Measurements from ENCODE around the gene RADIL.
"Not testable (repeated sequence)": the region's sequence is repeated elsewhere in the genome, so short reads cannot be mapped to it uniquely, and the experiment has no call there.

Gene RADIL

DNA sequence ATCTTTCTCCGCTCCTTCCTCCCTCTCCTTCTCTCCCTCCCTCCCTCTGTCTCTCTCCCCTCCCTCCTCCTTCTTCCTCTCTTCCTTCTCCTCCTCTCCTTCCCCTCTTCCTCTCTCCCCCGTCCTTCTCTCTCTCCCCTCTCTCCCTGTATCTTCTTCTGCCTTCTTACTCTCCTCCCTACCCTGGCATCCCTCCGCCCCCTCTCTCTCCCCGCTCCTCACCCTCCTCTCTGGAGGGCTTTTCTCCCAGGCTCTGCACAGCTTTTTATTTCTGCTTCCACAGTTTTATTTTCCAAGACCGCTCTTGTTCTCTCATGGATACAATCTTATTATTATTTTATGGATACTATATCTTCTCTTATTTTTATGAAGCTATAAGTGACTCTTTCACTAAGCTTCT lies 75.5 kb downstream of the RADIL start:
- no peak for DNase-seq

- no peak for DNase-seq
Measured at GRCh38 chr7:4807598-4808016, 75.9 kb downstream of the RADIL start.

DNA sequence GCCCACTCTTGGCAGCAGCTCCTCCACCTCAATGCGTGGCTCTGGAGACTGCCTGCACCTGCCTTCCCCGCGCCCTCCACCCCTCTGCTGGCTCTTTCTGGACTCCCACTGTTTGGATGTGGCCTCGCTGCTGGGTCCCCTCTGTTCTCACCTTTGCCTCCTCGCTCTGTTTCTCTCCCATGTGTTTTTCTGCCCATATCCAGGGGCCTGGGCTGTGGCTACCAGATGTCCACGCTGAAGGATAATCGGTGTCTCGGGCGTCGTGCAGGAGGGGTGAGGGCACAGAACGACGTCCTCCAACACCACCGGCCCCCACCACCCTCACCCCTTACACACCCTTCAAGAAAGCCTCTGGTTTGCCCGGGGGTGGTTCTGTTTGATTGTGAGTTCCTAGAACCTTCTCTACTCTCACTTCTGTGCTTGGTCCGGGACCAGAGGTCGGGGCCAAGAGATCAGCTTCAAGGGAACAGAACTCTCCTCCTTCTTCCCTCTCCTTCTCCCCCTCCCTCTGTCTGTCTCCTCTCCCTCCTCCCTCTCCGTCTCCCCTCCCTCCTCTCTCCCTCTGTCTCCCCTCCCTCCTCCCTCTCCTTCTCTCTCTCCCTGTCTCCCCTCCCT lies 76.4 kb downstream of the RADIL start:
- DNase-seq: no peak

DNA sequence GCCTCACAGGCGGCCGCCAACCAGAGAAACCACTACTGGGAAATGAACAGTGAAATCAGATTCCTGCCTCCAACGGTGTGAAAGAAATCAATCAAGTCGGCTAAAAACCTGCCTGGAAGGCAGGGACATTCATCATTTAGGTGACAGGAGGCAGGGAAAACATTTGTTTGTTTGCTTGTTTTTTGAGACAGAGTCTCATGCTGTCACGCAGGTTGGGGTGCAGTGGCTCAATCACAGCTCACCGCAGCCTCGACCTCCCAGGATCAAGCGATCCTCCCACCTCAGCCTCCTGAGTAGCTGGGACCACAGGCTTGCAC lies 77.6 kb downstream of the RADIL start:
- DNase-seq: no peak

GRCh38 chr7:4805110-4805983 lies 78.2 kb downstream of the RADIL start:
- no peak for DNase-seq

- DNase-seq: no peak
Measured at GRCh38 chr7:4803397-4804241, 79.9 kb downstream of the RADIL start.

GRCh38 chr7:4802577-4802976 lies 80.9 kb downstream of the RADIL start:
- not testable (repeated sequence) for DNase-seq

DNA sequence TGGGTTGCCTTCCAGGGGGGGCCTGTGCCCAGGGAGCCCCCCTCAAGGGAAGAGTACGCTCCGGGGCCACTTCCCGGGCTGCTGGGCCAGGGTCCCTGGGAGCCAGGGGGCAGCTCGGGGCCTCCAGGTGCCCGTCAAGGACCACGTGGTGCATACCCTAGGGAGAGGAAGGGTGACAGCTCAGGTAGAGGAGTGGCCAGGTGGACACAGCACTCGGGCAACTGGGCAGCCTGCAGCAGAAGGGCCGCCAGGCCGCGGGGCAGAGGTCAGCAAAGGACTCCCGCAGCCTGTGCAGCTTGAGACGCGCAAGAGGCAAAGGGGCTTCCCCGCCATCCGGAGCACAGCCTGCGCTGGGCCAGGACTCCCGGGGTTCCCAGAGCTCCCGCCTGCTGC lies 81.7 kb downstream of the RADIL start:
- no peak for DNase-seq

DNA sequence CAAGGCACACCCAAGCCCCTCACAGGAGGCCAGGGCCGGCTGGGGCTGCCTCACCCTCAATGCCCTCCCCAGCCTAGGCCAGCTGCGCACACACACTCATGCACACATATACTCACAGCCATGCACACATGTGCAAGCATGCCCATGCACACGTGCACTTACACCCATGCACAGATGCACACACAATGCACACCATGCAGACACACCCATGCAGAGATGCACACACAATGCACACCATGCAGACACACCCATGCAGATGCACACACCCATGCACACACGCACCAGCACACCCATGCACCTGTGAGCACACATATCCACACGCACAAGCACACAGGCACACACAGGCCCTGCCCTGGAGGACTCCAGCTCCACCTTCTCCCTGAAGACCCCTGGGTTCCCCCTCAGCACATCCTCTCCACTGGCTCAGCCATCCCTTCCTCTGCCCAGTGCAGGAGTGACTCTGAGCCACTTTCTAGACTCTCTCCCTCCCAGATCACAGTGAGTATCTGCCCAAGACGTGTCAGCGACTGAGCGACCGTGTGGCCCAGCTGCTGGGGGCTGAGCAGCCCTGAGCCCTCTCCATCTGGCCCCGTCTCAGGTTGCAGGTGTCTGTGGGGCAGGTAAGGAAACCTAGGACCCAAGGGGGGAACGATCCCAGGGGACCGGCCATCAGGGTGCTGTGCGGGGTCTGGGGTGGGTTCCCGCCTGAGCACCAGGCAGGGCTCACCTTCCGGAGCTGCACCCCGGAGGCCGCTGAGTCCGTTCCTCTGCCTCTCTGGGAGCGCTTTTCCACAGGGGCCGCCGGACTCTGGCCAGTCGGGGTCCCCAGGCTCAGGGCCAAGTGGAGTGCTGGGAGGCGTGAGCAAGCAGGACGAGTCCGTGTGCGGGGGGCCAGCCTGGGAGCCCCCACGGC lies 82.3 kb downstream of the RADIL start:
- no peak for DNase-seq

DNA sequence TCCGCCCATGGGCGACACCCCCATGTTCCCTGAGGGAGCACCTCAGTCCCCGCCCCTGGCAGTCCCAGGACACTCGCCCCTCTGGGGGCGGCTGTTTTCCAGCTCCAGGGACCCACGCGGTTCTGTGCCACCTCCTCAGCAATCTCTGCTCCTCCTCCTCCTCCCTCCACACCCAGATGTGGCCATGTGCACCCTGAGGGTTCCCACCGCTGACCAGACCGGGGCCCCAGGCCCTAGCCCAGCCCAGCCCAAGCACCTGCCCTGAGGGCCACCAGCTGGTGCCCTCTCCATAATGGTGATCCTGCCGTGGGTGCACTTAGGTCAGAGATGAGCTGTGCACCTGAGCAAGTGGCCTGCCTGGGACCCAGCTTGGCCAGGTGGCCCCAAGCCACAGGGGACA lies 83.0 kb downstream of the RADIL start:
- DNase-seq: no peak

DNA sequence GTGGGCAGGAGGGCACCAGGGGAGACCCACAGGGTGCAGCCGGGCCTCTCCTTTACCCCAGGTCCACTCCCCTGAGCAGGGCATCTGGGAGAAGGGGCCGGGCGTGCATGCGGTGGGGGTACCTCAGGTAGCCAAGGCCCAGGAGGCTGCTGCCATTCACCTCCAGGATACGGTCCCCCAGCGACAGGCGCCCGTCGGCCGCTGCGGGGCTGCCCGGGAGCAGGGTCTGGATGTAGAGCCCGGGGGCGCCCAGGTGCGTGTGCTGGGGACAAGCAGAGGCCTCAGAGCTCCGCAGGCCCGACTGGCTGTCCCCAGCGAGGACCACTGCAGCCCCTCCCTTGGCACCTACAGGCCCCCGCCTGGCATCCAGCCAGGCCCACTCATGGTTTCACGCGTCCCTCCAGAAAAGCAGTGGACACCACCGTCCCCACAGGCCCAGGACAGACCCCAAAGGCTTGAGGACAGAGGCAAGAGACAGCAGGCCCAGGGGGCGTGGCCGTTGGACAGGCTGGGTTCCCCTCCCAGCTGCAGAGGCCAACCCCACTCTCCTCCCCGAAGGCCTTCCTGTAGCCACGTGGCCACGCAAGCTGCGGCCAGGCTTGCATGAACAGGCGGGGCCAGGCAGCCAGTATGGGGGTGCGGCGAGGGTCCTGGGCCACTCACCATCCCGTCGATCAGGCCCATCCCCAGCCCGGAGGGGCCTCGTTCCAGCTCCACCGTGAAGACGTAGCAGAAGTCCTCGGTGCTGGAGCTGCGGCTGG lies 83.8 kb downstream of the RADIL start:
- DNase-seq: no peak

DNA sequence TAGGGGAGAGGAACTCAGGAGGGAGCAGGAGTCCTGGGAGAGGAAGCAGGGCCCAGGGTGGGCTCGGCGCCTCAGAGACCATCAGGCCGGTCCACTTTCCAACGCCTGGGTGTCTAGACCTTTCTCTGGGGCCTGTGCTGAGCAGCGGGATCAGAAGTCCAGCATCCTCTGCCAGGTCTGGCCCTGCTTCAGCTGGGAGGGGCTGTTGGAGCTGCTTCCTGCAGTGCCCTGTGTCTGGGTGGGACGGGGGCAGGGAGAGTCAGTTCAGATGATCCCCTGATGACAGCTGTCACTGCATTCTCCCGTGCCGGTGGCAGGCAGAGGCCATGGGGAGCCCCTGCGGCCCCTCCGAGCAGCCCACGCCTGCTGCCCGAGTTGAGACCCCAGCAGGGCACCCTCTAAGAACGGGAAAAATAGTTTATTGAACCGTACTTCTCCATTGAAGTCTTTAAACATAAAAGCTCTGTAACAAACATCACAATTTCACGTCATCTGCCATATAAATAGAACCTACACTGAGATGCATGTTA lies 84.7 kb downstream of the RADIL start:
- DNase-seq: no peak

DNA sequence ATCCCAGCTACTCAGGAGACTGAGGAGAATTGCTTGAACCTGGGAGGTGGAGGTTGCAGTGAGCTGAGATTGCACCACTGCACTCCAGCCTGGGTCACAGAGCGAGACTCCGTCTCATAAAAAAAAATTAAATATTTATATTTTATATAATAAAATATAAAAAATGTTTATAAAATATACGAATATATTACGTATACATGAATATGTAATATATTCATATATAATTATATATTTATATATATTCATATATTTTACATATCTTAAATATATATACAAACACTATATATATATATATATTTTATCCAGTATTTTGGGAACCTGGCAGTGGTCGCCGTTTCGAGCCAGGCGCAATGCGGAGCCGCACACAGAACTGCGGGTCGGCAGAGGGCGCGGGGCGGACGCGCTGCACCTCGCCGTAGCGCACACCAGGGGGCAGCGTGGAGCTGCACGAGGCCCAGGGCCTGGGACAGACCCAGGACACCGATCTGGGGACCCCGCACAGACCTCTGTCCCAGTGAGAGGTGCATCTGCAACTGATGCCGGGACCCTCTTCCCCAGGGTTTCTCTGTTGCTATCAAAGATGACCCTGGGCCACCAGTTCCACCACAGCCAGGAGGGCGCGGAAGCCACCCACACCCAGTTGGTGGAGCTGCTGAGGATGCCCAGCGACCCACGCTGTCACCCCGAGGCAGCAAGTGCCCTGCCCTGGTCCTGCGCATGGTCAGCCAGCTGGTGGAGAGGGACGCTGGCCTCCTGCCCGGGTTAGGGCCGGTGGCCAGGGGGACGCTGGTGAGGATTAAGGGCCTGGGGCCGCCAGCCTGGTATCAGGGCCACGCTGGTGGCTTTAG lies 85.4 kb downstream of the RADIL start:
- no peak for DNase-seq

DNA sequence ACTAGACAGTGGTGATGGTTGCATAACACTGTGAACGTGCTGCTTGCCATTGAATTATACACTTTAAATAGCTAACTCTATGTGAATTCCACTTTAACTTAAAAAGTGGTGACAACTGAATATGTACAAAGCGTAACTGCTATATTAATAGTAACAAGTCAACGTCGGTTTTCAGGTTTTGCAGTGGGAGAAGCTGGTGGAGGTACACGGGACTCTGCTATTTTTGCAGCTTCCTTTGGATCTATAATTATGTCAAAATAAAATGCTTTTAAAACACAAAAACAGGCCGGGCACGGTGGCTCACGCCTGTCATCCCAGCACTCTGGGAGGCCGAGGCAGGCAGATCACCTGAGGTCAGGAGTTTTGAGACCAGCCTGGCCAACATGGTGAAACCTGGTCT lies 87.1 kb downstream of the RADIL start:
- DNase-seq: no peak

DNA sequence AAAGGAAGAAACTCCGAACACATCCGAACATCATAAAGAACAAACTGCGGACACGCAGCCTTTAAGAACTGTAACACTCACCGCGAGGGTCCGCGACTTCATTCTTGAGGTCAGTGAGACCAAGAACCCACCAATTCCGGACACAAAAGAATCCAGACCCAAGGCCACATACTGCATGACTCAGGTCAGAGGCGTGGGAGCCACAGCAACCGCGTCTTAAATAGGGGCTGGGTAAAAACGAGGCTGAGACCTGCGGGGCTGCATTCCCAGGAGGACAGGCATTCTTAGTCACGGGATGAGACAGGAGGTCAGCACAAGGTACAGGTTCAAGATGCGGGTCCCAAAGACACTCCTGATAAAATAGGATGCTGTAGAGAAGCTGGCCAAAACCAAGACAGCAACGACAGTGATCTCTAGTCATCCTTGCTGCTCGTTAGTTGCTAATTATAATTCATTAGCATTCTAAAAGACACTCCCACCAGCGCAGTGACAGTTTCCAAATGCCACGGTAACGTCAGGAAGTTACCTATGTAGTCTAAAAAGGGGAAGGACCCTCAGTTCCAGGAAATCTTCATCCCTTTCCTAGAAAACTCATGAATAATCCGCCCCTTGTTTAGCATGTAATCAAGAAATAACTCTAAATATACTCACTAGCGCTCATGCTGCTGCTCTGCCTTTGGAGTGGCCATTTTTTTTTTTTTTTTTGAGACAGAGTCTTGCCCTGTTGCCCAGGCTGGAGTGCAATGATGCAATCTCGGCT lies 88.7 kb downstream of the RADIL start:
- DNase-seq: no peak

GRCh38 chr7:4794171-4794570 lies 89.3 kb downstream of the RADIL start:
- not testable (repeated sequence) for DNase-seq

DNA sequence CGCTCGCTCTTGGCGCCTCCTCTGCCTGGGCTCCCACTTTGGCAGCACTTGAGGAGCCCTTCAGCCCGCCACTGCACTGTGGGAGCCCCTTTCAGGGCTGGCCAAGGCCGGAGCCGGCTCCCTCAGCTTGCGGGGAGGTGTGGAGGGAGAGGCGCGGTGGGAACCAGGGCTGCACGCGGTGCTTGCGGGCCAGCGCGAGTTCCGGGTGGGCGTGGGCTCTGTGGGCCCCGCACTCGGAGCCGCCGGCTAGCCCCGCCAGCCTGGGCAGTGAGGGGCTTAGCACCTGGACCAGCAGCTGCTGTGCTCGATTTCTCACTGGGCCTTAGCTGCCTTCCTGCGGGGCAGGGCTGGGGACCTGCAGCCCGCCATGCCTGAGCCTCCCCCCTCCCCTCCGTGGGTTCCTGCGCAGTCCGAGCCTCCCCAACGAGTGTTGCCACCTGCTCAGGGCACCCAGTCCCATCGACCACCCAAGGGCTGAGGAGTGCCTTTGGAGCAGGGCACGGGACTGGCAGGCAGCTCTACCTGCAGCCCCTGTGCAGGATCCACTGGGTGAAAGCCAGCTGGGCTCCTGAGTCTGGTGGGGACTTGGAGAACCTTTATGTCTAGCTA lies 90.0 kb downstream of the RADIL start:
- DNase-seq: not testable (repeated sequence)

- no peak for DNase-seq
Measured at GRCh38 chr7:4792537-4793126, 90.9 kb downstream of the RADIL start.

Data from NK-92 treated with Interleukin-12 subunit alpha and Interleukin-12 subunit beta, amount 100 ng/mL, for 24 hours (cell line).